ENCODE measurements around the gene CASP10.
A peak's percentile ranks its signal among the peaks of the same experiment; 100 is the strongest.

CASP10 gene

DNA sequence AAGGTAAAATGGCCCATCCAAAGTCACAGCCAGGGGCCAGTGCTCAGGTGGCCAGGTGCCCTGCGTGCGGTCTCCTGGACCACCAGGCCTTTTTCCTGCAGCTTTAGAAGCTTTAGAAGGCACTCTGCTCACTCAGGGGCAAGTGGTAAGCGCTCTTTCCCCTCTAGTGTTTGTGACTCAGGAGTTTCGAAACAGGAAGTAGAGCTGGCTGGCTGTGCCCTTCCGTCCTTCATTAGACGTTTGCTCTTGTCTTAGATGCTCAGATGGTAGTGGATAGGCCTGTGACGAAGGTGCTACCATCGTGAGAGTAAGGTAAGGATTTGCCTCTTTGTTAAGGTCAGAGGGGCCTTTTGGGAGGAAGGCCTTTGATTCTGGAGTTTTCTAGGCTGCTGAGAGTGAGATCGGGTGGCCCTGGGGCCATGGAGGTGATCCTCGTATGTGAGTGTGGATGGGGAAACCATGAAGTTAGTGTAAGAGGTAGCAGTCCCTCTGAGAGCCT is 77.4 kb downstream of the CASP10 start, which contains the start of gene CASP8:
TSS of gene CASP8 (plus strand) at position 235 of the 499 bp plus-strand sequence. CDS start 5,951 bp downstream, outside the sequence.
- no peak for DNase-seq (ENCODE audit: low read depth, low spot score)

DNA sequence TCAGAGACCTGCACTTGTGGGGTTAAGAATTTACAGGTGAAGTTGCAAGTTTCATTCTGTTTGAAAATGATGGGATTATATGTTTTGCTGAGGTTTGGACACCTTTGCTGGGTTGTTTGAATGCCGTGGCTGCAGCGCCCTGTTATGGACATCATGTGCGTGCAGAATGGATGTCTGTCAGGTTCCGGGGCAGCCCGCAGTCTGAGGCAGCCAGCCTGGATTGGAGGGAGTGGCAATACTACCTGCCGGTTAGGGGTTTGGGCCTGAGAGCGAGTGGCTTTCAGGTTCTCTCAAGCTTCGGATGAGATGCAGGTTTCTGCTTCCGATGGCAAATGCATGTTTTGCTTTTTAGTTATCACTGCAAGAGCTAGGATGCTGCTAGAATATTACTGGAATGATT is 78.5 kb downstream of the CASP10 start:
- no peak for DNase-seq (ENCODE audit: low read depth, low spot score)

DNA sequence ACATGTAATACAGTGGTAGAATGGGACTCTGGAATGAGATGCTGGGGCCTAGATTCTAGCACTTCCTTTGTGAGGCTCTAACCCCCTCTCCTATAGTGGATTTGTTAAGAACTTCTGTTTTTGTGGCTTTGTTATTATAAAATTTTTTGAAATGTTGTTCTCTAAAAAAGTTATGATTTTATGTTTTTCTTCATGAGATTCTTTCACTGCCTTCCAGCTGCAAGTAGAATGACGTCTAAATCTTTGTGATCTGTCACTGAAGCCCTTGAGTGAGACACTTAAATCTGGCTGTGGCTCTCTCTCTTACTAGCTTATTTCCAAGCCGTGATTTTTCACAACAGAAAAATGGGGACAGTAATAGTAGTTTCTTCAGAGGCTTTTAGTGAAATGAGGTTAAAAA is 79.0 kb downstream of the CASP10 start:
- DNase-seq (ENCODE audit: low read depth, low spot score) = no peak

DNA sequence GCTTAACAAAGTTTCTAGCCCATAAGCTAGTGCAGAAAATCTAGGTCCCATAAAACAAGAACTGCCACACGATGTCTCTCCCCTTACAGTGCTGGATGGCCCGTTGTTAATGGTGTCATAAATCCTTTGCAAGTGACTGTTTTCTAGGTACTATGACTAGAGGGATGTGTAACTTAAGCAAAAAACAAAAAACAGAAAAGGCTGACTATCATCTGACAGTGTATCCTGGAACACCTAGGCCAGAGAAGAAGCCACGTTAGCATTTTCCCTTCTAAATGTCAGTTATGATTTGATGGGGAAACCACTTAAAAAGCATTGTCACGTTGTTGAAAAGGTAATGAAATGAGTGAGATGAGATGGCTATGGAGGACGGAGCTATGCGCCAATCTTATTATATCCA is 79.8 kb downstream of the CASP10 start:
- no peak for DNase-seq (ENCODE audit: low read depth, low spot score)

DNA sequence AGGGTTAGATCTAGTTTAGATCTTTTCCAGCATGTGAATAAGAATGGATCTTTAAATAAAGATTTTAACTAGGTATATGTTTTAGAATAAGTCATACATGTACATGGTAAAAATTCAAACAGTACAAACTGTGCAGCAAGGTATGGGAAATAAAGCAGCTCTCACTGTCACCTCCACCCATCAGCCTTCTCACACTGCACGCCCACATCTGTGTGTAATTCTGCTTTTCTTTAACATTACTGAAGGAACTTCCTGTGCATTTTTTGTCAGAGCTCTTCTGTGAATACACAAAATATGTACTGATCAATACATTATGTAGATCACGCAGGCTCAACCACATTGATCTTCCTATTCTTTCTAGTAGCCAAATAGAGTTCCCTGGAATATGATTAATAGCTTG is 80.8 kb downstream of the CASP10 start:
- no peak for DNase-seq (ENCODE audit: low read depth, low spot score)

DNA sequence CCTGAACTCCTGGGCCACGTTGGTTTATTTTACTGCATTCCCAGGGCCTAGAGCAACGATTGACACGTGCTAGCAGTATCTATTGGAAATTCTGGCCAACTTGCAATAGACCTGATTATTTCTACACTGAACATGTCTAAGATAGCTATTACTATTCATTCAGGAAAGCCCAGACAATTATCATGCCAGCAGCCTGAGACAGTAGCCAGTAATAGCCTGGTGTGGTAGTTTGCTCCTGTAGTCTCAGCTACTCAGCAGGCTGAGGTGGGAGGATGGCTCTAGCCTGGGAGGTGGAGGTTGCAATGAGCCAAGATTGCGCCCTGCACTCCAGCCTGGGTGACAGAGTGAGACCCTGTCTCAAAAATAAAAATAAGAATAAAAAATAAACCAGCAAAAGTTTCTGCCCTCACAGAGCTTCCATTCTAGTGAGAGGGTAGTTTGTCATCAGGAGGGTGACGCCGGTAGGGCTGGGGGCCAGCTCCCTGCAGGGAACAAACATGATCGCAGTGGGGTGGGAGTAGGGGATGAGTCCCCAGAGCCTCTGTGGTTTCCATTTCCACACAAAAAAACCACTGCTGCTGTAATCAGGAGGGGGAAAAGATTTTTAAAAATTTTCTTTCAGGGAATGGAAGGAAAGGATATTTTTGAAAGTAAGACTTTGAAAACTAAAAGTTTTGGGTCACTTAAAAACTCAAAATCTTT is 81.7 kb downstream of the CASP10 start:
- DNase-seq (ENCODE audit: low read depth, low spot score) = no peak

DNA sequence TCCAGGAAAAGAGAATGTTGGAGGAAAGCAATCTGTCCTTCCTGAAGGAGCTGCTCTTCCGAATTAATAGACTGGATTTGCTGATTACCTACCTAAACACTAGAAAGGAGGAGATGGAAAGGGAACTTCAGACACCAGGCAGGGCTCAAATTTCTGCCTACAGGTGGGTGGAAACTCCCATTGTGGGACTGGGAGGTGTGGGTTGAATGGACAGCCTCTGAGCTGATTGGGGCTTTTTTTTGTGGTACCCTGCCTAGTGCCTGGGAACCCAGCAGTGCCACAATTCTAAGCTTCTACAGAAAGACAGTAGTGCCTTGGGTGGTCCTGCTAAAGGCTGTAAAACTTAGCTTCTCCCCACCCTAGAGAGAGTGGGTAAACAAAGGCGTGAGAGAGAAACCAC is 83.7 kb downstream of the CASP10 start:
- no peak for DNase-seq (ENCODE audit: low read depth, low spot score)

DNA sequence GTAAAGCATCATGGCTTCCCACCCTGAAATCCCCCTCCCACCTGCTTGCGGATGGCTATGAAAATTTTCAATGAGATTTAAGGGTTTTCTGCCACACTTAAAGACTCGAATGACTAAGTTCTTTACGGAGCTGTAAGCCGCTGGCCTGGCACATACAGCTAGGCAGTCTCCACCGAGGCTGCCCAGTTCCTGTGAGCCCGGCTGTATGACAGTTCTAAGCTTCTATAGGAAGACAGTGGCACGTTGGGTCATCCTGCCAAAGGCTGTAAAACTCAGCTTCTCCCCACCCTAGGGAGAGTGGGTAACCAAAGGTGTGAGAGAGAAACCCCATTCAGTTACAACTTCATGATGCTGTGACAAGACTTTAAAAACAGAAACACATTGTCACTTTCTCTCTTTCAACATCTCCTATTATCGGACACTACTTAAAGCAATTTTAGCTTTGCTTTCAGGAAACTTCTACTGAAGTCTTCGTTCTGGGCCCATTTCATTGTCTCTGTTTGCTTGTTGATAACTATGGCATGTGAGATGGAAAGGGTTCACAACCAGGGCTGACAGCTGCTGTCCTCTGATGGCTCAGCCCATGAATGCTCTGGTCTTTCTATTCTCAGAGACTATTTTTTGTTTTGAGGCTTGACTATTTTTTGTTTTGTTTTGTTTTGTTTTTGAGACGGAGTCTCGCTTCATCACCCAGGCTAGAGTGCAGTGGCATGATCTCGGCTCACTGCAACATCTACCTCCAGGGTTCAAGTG is 84.5 kb downstream of the CASP10 start:
- no peak for DNase-seq (ENCODE audit: low read depth, low spot score)

DNA sequence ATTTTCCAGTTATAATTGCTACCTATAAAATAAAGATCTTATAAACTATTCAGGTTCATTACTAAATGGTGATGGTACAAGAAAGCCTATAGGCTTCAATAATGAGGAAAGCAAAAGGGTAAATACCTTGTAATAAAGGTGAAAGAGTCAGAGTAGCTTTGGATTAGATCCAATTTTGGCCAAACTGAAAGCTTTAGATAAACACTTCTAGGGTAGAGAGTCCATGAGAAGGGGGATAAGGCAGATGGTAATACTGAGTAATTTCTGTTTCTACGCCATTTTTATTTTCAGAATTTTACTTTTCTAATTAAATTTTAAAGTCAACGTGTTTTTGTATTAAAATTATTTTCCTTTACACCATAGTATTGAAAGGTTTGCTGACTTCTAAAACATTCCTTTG is 86.8 kb downstream of the CASP10 start:
- DNase-seq (ENCODE audit: low read depth, low spot score) = no peak

DNA sequence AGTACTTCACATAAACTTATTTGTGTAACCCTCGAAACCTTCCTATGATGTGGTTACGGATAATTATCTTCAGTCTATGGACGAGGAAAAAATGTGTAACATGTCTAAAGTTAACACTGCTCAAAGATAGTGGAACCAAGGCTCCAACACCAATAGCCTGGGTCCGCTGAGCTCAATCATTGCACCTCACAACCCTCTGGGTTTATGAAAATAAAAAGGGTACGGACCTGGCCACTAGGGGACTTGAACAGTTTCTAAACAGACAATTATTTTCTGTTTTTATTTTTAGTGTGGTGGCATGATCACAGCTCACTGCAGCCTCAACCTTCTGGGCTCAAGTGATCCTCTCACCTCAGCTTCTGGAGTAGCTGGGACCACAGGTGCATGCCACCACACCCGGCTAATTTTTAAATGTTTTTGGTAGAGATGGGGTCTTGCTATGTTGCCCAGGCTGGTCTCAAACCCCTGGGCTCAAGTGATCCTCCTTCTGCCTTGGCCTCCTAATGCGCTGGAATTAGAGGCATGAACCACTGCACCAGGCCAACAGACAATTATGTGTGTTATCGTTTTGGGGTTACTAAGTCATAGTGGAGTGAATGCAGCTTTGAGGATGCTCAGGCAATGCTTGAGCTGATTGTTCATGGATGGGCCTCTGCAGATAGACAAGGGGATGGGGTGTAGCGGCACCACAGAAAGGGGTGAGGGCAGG is 87.5 kb downstream of the CASP10 start:
- no peak for DNase-seq (ENCODE audit: low read depth, low spot score)

DNA sequence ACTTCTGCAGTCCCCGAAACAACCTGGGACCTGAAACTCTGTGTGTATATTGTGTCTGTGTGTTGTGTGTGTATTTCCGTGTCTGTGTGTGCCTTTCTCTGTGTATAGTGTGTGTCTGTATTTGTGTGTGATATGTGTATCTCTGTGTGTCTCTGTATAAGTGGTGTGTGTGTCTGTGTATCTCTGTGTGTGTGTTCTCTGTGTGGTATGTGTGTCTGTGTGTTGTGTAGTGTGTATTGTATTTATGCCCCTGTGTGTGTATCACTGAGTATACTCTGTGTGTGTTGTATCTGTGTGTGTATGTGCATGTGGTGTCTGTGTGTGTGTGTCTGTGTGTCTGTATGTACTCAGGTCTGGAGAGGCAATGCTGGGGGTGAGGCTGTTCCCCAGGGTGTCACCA is 89.0 kb downstream of the CASP10 start:
- DNase-seq (ENCODE audit: low read depth, low spot score) = no peak

DNA sequence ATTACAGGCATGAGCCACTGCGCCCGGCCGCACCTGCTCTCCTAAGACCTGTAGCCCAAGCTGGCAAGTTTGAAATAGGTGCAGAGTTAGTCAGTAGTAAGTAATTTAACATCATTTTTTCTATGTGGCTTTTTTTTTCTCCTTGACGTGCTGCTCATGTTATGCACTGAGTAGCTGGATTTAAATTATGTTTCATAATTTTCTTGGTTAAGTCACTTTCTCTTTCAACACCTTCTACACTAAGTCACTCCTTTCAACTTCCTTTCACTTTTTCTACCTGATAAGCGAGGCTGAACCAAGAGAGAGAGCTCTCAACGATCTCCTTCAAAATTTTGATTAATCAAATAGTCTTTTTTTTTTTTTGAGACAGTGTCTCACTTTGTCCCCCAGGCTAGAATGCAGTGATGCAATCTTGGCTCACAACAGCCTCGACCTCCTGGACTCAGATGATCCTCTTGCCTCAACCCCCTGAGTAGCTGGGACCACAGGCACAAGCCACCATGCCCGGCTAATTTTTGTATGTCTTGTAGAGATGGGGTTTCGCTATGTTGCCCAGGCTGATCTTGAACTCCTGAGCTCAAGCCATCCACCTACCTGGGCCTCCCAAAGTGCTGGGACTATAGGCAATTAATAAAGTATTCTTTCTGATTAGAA is 90.5 kb downstream of the CASP10 start:
- DNase-seq (ENCODE audit: low read depth, low spot score) = no peak

DNA sequence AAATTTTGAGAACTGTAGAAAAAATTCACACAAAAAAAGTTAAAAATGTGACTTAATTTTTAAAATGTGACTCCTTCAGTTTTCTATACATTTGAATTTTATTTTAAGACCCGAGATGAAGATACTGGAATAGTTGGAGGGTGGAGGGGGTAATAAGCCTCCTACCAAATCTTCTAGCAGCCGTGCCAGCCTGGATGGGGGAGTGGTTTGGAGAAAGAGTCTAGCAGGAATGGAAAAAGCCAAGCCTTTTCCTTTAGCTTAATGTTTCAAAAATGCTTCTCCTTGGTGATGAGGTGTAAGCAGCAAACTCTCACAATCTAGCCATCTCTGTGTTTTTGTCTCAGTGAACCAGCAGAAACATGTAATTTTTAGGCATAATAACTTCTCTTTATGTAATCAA is 92.1 kb downstream of the CASP10 start:
- no peak for DNase-seq (ENCODE audit: low read depth, low spot score)

DNA sequence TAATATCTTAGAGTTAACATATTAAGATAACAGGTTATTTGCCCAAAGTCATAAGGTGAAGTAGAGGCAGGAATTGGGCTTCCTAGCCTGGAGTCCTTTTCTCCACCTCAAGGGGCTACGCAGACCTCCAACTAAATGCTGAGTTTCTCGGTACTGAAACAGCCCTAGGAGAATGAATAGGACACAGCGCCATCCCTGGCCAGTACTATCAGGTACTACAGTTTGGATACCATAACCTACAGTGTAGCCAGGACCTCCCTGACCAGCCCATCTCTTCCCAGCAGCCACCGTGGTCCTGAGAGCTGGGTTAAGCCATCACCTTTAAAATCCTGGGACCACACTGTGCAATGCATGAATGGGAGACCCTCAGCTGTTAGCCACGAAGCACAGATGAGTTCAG is 93.0 kb downstream of the CASP10 start:
- DNase-seq (ENCODE audit: low read depth, low spot score) = peak; percentile 18

DNA sequence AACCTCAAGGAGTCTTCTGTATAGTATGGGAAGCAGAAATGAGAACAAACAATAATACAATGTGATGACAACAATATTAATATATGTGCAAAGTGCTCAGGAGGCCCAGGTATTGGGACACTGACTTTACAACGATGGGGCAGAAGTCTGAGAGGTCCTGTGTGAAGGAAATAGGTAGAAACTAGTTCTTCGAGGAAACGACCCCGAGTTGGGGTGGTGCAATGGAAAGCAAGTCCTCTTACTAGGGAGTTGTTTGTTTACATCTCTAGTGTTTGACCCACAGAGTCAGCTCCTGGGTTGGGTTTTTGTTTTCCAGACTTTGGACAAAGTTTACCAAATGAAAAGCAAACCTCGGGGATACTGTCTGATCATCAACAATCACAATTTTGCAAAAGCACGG is 93.6 kb downstream of the CASP10 start:
- no peak for DNase-seq (ENCODE audit: low read depth, low spot score)
